Ecto neural progenitor cell (in vitro differentiated cells): ENCODE results near the gene FOXP4.

Source experiments
- DNase-seq: peaks from one replicate; pipeline ENCODE4 v3.0.0-alpha.2; 2018; ENCODE audit warnings: low spot score

Gene FOXP4

DNA sequence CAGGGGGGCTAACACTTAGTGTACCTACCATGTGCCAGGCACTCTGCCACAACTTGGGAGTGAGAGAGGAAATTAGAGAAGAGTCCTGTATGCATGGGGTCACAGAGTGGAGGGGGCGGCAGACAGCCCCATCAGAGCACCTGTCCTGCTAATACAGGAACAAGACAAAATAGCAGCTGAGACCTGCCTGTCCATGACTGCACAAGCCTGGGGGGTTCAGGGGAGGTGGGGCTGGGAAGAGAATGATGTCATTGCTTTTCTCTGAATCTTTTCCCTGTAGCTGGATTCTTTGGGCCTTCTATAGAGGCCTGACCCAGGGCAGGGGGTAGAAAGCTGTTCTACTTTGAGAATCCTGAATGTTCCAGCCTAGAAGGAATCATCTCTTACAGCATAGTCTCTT, 37.4 kb downstream of the FOXP4 start:
- no peak for DNase-seq

DNA sequence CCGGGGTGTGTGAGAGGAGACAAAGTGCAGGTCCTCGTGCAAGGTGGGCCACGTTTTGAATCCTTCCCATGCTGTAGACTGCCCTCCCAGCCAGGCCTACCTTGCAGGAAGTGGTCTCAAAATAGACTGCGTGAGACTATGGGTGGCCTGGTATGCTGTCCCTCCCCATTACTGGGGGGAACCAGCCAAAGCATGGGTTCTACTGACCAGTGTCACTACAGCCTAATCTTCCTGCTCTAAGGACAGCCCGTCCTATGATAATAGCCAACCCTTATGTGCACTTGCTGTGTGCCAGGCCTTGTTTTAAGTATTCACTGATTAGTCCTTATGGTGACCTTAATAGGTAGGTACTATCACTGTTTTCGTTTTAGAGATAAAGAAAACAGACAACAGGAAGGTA, 38.0 kb downstream of the FOXP4 start:
- no peak for DNase-seq

DNA sequence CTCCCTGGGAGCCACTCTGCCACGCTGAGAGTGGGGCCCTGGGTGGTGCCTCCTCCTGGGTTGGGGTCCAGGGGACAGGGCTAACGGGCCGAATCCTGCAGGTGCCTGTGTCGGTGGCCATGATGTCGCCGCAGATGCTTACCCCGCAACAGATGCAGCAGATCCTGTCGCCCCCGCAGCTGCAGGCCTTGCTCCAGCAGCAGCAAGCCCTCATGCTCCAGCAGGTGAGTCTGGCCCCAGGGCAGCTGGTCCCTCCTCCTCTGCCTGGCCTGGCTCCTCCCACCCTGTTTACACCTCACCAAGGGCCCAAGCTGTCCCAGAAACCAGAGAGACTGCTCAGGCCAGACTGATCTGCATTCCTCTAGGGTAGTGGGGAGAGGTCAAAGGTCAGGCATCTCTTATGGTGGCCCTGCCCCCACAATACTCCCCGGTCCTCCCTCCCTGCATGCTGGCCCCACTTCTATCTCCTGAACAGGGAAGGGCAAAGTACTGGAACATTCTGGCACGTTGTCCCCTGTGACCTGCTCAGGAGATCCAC, 38.6 kb downstream of the FOXP4 start:
- peak; percentile 69 for DNase-seq

DNA sequence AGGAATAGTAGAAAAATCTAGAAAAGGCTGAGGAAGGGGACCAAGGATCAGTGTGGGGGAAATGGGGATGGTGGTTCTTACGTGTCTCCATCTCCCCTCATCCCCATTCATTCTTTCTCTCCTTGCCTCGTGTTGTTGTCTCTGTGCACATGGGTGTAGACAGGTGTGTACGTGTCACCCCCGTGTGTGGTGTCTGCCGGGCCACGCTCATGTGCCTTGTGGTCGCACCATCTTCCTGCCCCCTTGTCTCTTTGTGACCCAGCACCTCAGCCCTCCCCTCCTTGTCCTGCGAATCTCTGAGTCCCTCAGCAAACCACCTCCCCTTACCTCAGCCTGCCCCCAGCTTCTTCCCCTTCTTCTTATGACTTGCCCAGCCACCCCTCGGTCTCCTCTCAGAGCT, 39.4 kb downstream of the FOXP4 start:
- no peak for DNase-seq

- no peak for DNase-seq
These were observed 40.2 kb downstream of the FOXP4 start for GRCh38 chr6:41586252-41587007.

DNA sequence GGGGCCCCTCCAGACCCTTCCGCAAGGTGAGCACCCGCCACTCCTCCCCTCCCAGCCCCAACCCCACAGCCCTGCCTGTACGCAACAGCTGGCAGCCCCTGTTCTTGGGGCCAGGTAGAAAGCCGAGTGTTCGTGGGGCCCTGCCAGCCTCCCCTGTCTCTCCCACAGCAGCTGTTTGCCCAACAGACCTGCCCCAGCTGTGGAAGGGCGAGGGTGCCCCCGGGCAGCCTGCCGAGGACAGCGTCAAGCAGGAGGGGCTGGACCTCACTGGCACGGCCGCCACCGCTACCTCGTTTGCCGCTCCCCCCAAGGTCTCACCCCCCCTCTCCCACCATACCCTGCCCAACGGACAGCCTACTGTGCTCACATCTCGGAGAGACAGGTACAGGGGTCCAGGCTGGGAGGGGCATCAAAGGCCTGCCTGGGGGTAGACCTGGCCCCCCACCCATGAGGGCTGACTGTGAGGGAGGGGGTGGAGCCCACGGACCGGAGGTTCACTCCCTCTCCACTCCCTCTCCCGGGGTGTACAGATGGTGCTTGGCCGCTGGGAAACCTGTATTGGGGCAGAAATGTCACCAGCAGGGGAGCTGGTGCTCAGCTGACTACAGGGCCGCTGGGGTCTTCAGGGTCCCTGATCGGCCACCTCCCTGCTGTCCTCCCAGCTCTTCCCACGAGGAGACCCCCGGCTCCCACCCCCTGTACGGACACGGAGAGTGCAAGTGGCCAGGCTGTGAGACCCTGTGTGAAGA, 41.1 kb downstream of the FOXP4 start:
- DNase-seq: no peak

GRCh38 chr6:41588111-41588510, 41.9 kb downstream of the FOXP4 start:
- no peak for DNase-seq

DNA sequence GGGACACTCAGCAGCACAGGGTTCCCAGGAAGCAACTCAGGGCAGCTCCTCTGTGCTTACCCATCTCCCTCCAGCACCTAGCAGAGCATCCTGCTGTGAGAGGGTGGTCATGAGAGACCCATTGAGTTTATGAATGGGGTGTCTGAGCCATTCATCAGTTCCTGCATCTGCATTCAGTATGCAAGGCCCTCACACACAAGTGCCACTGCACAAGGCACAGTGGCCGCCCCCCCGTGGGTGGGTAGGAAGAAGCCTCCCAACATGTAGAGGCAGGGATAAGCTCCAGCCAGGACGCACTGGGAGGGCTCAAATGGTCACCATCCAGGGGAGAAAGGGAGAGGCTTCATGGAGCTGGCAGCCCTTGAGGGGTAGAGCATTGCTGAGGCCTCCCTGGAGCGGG, 43.0 kb downstream of the FOXP4 start:
- no peak for DNase-seq

- no peak for DNase-seq
These were observed 43.7 kb downstream of the FOXP4 start for GRCh38 chr6:41589636-41590622.

GRCh38 chr6:41591122-41591521, 44.9 kb downstream of the FOXP4 start:
- DNase-seq: no peak

DNA sequence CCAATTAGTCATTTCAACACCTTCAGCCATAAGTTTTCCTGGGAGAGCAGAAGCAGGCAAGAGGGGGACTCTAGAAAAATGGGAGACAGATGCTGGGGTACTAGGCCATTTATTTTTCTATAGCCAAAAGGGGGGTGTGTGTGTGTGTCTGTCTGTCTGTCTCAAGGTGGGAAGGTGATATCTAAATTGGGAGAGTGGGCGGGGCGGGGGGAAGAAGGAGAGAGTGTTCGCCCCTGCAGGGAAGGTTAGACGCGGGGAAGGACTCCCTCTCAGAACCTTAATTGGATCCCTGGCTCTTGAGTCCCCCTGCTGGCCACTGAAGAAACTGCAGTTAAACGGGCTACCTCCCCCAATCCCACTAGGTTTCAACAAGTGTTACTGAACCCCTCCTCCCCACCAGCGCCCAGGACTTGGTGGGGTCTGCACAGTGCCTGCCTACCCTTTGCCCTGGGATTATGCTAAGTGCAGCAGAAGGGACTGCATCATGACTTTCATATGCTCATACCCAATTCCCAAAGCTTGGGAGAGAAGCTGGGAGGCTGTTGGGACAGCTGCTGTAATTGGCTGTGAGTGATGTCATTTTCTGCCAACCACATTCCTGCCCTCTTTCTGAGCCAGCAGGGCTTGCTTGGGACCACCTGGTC, 45.8 kb downstream of the FOXP4 start:
- peak; percentile 88 for DNase-seq

- DNase-seq: no peak
These were observed 47.2 kb downstream of the FOXP4 start for GRCh38 chr6:41593406-41593805.

GRCh38 chr6:41593839-41594238, 47.7 kb downstream of the FOXP4 start:
- no peak for DNase-seq

GRCh38 chr6:41594326-41594725, 48.1 kb downstream of the FOXP4 start:
- DNase-seq: no peak

- DNase-seq: no peak
These were observed 48.6 kb downstream of the FOXP4 start for GRCh38 chr6:41594766-41595165.

DNA sequence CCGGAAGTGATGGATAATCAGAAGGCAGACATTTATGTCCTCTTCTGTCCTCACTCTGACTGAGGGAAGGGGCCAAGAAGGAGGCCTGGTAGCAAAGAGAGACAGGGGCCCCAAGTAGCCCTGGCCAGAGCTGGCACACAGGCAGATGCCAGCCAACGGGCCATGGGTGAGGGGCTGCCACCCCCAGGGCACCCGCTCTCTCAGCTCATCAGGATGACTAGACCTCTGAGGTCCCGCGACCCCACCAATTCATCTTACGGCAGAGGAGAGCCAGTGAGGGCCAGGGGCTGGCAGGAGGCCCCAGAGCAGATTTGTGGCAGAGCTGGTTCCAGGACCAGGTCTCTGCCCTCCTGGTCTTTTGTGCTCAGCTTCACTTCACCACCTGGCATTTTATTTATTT, 49.0 kb downstream of the FOXP4 start:
- DNase-seq: no peak

GRCh38 chr6:41596096-41596685, 50.0 kb downstream of the FOXP4 start:
- DNase-seq: no peak

- DNase-seq: no peak
These were observed 50.6 kb downstream of the FOXP4 start for GRCh38 chr6:41596807-41597206.

GRCh38 chr6:41597246-41598000, 51.2 kb downstream of the FOXP4 start:
- DNase-seq: no peak

GRCh38 chr6:41598670-41599014, 52.5 kb downstream of the FOXP4 start:
- DNase-seq: no peak
